GM18951 (cell line): ENCODE measurements around the gene CCSER1.
"Not testable (repeated sequence)": the region's sequence is repeated elsewhere in the genome, so short reads cannot be mapped to it uniquely, and the experiment has no call there.

Experiments
- POLR2A ChIP-seq: IDR thresholded peaks from 4 replicates; pipeline ENCODE4 v1.6.1; 2011; ENCODE audit warnings: mild to moderate bottlenecking; ENCODE audit not compliant: insufficient read length, insufficient read depth; ENCODE audit errors: extremely low read depth
- in situ Hi-C: fragments of 300-500 bp; cut with MboI; formaldehyde crosslinking; loops from one replicate; pipeline ENCODE4 v1.12.0; 2022; ENCODE audit warnings: low sequenced_read_pairs, mixed read lengths, inconsistent platforms; ENCODE audit not compliant: unreplicated experiment

Gene CCSER1

DNA sequence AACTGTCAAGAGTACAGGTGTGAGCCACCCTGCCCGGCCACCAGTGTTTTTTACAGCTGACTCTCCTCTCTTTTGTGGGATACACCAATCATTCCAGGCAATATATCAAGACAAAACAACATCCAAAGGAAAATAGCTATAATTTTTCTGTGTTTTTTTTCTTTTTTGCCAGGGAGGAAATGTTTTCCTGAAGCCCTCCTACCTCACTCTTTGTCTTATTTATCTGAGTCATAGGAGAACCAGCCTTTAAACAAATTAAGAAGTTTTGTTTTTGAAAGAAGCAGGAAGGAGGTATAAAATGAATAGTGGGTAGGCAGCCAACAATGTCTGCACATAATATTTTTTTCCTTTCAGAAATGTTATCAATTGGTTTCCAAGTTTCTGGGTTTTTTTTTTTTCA lies 493.9 kb downstream of the CCSER1 start:
- TF ChIP-seq POLR2A, result no peak
- in situ Hi-C loops, result no loop called here

DNA sequence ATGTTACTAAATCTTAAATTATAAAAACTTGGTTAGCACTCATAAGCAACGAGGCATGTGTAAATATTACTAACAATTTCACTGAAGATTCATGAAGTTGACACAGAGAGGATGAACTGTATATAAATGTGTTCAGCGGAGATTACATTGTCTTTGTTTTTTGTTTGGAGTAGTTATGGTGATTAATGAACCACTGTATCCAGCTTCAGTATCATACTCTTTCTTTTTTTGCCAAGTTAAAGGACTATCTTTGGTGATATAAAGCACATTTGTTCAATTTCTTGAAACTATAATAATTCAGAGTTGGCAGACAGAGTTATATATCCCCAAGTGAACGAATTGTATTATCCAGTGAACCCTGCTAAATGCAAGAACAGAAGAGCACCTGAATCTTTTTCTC lies 497.6 kb downstream of the CCSER1 start:
- in situ Hi-C loops, result no loop called here
- TF ChIP-seq POLR2A, result no peak

DNA sequence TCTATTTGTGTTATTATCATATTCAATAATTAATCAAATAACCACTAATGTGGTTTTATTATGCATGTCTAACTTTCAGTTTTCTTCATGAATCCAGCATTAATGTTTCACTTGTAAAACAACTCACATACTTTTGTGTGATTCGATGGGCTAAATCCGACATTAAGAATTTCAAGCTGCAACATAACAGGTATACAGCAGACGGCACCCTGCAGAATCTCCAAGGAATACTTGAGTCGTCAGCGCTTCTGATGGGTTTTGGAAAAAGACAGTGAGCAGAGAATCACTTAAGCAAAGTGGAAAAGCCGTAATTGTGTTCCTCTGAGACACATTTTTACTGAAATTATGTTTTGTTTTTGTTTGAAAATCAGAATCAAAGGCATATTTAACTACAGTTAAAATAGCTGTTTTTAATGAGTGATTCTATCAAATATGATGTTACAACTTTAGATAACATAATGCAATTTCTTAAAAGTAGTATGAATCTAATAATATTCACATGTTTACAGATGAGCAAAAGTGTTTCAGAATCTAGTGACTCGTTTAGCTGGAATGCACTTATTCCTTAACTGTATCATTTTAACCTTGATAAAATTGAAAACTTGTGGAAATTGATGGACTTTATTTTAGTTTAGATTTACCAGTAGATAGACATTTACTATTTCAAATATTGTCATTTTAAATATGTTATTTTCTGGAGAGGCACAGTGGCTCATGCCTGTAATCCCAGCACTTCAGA lies 514.8 kb downstream of the CCSER1 start:
- TF ChIP-seq POLR2A, result no peak
- in situ Hi-C loops, result no loop called here

DNA sequence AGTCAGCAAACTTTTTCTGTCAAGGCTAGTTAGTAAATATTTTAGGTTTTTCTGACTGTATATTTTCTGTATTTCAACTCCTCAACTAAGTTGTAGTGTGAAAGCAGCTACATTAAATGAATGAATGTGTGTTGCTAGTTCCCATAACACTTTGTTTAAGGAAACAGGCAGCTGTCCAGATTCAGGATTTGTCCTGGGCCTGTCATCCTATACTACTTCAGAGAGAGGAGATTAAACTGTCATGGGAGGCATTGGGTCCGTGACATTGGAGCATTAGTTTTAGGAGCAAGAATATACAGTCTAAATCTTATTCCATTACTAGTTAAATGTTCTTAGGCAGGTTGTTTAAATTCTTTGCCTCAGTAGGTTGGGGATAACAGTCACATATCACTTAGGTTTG lies 516.0 kb downstream of the CCSER1 start:
- no peak for TF ChIP-seq POLR2A
- in situ Hi-C loops, result no loop called here

DNA sequence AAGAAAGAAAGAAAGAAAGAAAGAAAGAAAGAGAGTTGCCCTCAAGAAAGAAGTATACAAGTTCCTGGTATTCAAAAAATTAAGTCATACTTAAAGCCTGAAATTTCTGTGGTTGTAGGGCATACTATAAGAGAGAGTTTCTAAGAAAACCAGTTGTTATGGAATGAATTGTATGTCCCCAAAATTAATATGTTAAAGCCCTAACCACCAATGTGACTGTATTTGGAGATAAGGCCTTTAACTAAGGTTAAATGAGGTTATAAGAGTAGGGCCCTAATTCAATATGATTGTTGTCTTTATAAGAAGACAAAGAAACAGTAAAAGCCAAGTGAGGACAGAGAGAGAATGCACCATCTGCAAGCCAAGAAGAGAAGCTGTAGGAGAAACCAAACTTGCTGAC lies 521.1 kb downstream of the CCSER1 start:
- in situ Hi-C loops, result no loop called here
- no peak for TF ChIP-seq POLR2A

DNA sequence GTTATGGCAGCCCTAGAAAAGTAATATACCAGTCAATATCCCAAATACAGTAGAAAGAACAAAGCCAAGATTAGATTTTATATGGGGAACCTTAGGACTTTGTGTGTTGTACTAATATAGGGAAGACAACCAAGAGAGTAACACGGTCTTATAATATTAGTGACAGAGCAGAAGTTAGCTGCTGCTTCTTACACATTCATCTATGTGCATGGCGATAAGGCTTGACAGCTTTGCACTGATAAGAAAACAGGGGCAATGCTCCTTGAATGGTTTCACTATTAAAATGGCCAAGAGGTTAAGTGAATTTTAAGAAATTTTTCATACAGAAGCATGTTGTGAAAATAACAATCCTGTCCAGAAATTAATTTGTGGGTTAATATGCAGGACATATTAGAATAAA lies 521.6 kb downstream of the CCSER1 start:
- in situ Hi-C loops, result no loop called here
- no peak for TF ChIP-seq POLR2A

DNA sequence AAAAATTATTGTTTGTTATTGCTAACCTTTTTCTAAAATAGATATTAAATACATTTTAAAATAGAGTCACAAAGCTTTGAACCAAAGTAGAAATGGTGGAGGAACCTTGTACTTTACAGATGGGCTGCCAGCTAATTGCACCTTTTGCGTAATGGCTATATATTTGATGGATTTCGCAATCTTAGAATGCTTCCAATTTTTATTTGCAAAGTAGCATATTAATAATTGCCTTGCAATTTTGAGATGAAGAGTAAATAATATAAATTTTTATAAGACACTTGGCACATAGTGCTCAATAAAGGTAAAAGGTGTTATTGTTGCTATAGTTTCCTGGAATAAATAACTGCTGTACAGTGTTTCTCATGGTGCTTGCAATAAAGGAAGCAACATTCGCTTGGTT lies 533.5 kb downstream of the CCSER1 start:
- no peak for TF ChIP-seq POLR2A
- in situ Hi-C loops, result no loop called here

DNA sequence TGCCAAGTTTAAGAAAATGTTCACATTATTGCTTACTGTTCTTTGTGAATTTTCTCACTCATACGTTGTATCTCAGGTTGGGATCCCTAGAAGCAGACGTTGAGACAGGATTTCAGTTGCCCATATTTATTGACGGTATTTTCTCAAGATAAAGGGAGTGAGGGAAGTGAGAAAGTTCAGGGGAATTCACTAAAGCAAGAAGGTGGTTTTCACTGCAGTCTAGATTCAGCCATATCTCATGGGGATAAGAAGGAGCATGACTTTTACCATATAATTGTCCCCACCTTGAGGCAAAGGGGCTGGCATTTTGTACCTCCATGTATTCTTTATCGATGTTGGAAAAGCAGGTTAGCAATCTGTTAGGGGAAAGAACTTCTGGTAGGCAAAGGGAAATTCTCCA lies 543.0 kb downstream of the CCSER1 start:
- in situ Hi-C loops, result no loop called here
- no peak for TF ChIP-seq POLR2A

DNA sequence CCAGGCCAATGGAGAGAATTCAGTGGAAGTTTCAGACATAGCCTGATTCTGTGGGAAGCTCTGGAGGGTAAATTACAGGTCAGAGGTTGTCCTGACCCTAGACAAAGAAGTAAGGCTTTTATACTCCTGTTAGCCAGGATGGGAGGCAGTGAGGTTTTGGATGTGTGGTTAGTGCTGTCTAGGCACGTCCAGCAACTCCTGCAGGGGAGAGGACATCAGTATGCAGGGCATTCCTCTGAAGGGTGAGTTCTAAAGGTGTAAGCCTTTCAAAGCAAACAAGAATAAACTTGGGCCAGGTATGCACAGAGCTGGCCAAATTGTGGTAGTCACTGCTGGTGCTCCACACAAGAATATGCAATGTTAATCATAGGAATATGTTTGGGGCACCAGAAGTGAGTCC lies 562.5 kb downstream of the CCSER1 start:
- in situ Hi-C loops, result no loop called here
- no peak for TF ChIP-seq POLR2A

DNA sequence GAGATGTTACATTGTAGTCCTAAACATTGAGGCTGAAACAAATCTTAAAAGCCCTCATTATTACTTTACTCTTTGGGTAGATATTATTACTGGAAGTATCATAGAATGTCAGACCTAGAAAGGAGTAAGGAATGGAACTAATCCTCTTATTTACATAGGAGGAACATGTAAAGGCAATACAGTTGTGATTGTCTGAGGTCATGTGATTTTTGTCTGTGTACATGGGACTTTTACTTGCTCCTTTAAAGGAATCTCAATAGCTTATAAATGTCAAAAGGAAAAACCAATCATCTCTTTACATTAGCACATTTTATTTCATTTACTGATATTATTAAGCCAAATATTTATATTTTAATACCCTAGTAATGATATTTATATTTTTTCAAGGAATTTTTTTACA lies 568.2 kb downstream of the CCSER1 start:
- no peak for TF ChIP-seq POLR2A
- in situ Hi-C loops, result no loop called here

DNA sequence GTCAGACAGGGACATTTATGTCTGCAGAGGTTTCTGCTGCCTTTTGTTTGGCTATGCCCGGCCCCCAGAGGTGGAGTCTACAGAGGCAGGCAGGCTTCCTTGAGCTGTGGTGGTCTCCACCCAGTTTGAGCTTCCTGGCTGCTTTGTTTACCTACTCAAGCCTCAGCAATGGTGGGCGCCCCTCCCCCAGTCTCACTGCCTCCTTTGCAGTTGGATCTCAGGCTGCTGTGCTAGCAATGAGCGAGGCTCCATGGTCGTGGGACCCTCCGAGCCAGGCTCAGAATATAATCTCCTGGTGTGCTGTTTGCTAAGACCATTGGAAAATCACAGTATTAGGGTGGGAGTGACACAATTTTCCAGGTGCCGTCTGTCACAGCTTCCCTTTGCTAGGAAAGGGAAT lies 578.3 kb downstream of the CCSER1 start:
- in situ Hi-C loops, result not testable (repeated sequence)

DNA sequence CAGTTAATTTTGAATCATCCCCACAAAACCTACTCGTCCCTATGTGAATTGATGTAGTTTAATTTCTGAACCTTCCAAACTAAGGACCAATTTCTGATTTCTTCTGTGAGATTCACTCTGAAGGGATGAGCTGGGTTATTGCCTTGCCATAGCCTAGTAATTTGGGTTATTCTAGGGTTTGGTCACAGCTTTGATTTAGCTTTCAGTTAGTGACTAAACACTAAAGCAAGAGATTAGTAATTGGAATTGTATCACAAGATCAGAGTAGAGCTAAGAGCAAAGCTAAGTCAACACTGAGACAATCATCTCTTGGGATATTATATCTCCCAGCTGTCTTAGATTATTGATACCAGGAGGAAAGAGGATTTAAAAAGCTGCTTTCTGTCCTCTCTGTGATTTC lies 588.0 kb downstream of the CCSER1 start:
- in situ Hi-C loops, result no loop called here
- no peak for TF ChIP-seq POLR2A

DNA sequence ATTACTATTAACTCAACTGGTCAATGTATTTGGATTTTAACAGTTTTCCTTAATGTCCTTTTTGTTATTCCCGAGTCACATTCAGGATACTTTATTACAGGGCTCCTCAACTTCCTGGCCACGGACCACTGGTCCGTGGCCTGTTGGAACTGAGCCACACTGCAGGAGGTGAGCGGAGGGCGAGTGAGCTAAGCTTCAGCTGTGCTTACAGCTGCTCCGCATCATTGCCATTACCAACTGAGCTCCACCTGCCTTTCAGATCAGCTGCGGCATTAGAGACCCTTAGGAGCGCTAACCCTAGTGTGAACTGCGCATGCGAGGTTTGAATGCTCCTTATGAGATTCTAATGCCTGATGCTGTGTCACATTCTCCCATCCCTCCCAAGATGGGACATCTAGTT lies 591.7 kb downstream of the CCSER1 start:
- in situ Hi-C loops, result no loop called here
- no peak for TF ChIP-seq POLR2A

DNA sequence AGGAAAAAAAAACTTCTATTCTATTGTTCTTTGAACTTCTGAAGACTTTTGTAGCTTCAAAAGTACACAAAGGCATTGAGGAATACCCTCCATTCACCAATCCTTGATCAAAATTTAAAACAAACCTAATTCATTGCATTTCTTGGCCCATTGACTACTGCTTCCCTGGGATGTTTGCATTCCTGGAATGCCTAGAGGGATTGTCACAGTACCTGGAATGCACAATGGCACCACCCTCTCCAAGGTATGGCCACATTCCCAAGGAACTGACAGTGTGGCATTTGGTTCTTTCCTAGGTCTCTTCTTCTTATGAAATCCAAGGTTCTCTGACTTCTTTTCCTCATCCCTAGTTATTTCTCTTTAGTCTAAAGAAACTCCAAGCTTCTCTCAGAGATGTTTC lies 600.7 kb downstream of the CCSER1 start:
- in situ Hi-C loops, result no loop called here
- no peak for TF ChIP-seq POLR2A

DNA sequence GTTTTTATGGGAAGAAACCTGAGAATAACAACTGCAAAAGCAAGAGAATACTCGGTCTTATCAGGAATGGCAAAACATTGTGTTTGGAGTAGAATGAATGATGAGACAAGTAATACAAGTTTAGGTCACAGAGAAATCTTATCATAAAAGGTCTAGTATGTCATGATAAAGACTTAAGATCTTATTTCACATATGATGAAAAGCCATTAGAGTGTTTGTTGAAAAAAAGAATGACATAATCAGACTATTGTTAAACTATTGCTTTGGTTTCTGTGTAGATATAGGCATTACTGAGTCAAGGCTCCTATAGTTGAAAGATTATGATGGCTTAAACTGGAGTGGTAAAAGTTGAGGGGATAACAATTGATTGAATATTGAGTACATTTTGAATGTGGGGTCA lies 603.6 kb downstream of the CCSER1 start:
- TF ChIP-seq POLR2A, result no peak
- in situ Hi-C loops, result no loop called here
